HG02970 (cell line): Measurements from ENCODE around the gene DCAF4.
"Not testable (repeated sequence)": the region's sequence is repeated elsewhere in the genome, so short reads cannot be mapped to it uniquely, and the experiment has no call there.

Experiments
- ATAC-seq: cut with Tn5 transposase; IDR thresholded peaks from one replicate; pipeline ENCODE4 v1.9.1; 2021; ENCODE audit warnings: mild to moderate bottlenecking, moderate library complexity, moderate number of reproducible peaks; ENCODE audit not compliant: unreplicated experiment, low FRiP score

The DCAF4 gene

DNA sequence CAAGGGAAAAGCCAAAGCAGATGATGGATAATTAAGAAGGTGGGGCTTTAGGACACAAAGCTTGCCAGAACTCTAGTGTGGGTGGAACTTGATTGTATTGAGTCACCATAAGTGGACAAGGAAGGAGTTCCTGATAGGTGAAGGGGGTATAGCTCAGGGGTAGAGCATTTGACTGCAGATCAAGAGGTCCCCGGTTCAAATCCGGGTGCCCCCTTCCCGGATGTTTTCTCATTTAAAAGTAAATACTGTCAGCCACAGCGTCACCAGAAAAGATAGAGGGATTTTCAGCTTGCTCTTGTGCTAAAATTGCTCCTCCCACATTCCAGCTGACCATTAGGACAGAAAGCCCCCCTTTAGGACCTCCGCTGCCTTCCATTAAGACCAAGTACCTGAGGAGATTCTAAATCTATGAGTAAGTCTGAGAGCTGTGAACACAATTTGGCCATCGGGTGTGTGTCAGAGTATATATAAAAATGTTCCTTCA lies 36.6 kb downstream of the DCAF4 start:
- ATAC-seq, result no peak

DNA sequence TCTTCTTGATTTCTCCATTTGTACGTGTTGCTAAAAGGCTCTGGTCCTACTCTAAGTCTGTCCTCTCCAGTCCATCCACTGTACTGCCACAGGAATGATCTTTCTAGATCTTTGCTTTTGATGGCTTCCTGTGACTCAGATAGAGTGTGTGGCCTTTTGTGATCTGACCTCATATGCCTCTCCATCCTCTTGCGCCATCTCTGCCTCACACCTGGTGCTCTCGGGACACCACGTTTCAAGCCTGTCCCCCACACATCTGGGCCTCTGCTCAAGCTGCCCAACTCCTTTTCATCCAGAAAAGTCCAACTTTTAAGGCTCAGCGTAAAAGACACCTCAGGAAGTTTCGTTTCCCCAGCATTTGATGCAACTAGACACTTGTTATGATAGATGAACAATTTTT lies 39.0 kb downstream of the DCAF4 start:
- no peak for ATAC-seq

DNA sequence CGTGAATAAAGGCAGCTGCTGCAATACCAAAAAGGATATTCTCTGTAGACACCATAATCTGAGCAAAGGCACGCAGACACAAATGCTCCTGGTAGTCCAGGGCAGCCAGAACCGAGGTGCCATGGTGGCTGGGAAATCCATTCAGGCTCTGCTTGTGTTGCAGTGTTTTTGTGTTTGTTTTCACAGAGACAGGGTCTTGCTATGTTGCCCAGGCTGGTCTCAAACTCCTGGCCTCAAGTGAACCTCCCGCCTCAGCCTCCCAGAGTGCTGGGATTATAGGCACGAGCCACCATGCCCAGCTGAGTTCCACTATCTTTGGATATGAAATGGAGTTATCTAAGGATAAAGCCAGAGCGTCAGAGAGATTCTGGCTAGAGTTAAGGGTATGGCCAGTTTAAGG lies 39.8 kb downstream of the DCAF4 start:
- ATAC-seq, result no peak

DNA sequence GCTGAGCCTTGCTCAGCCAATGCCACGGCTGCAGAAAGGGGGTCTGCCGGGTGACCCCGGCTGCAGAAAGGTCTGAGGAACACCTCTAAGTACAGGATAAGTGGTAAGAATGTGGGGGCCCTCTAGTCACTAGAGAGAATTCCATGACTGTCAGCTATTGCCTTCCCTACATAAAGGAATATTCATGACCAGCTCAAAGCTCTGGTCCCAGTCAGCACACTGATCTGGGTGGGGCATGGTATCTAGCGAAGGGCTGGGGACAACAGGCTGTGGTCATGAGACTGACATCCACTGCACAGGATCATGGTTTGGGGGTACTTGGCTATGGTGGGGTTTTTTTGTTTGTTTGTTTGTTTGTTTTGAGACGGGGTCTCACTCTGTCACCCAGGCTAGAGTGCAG lies 42.1 kb downstream of the DCAF4 start:
- no peak for ATAC-seq

DNA sequence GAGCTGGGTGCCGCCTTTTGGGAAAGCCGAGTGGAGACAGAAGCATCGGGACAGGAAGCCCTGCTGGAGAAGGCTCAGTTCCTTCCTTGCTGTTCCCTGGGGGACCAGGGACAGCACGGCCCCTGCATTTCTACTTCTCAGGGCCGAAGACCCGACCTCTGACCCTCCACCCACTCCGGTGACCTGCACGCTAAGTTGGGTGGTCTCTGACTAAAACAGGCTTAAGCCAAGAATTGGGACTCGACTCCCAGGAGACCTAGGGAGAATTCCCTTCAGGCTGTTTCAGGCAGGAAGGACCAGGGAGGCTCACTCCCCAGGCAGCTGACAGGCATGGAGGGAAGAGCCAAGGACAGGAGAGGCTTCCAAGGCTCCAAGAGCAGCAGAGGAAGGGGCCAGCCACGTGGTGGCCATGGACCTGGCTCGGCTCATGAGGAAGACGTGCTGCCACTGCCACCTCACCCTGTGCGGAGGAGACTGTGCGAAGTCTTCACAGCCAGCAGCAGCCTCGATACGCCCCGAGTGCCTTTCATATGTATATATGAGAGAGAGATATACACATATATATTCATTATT lies 43.9 kb downstream of the DCAF4 start:
- ATAC-seq, result no peak

DNA sequence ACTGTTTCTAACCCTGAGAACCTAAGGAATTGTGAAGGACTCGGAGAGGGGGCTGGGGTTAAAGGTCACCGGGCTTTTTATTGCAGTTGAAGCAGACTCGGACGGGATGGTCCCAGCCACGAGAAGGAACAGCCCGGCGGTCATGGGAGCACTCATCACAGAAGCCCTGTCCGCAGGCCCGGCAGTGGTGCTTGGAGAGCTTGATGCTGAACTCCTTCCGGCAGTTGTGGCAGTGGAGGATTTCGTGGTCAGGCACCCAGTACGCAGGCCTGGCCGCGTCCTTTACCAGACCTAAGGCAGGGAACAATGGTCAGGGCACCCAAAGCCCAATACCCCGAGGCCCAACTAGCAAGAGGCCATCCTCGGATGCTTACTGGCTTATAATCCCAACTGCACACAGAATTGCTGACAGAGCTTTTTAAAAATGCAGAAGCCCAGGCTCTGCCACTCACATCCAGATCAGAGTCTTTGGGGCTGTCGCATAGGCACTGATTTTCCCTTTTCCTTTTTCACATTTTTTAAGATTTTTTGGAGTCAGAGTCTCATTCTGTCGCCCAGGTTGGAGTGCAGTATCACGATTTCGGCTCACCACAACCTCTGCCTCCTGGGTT lies 44.7 kb downstream of the DCAF4 start:
- no peak for ATAC-seq

DNA sequence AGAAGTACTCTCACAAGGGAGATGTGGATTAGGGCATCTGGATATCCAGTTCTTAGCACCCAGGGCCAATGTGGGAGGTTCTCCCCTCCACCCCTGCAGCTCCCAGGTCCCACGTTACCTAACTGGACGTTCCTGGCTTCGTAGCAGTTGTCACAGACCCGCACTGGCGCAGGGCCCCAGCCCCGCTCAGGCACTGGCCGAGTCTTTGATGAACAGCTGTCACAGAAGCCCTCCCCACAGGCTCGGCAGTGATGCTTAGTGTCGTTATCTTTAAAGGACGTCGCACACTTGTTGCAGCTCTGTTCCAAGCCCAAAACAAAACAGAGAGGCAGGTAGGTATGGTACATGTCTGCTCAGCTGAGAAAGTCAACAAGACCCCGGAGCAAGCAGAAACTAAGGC lies 48.4 kb downstream of the DCAF4 start:
- ATAC-seq, result no peak

DNA sequence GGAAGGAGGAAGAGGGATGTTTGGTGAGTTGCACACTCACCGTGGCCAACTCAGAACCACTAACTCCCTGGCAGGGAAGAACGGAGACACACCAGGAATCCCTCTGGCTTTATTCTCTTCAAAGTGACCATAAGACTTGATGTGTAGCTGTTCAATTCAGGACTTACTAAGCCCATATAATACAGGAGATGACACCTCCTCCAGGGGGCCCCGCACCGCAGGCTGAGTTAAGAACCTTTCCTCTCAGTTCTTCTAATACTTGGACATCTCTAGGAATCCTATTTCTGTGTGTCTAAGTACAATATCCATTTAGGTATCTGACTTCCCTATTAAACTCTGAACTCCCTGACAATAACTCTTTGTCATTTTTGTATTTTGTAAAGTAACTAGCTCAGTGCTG lies 49.5 kb downstream of the DCAF4 start:
- no peak for ATAC-seq

DNA sequence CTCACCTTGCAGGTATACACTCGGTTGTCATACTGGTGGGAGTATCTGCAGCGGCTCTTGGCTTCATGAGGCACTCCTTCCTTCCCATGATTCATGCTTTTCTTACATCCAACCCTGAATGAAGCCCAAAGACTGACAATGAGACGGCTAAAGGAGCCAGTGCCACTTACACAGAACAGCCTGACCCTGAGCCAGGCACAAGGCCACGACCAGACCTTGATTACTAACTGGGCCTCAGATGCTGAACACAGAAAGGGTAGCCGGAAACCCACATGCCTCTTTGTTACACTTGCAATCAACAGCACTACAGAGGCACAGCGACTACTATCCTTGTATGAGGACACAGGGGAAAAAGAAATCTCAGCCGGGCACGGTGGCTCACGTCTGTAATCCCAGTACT lies 52.6 kb downstream of the DCAF4 start:
- no peak for ATAC-seq

DNA sequence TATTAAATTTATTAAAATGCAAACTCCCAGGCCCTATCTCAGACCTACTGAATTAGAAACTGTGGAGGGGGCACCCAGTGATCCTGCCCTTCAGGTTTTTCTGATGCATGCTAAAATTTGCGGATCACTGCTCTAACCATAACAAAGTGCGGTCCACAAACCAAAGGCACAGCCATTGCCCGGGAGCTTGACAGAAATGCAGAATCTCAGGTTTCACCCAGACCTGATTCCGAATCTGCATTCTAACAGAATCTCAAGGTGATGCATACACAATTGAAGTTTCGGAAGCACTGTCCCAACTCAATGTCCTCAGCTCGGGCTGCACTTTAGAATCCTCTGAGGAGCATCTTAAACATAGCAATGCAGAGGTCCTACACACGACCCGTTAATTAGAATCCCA lies 54.6 kb downstream of the DCAF4 start:
- no peak for ATAC-seq

DNA sequence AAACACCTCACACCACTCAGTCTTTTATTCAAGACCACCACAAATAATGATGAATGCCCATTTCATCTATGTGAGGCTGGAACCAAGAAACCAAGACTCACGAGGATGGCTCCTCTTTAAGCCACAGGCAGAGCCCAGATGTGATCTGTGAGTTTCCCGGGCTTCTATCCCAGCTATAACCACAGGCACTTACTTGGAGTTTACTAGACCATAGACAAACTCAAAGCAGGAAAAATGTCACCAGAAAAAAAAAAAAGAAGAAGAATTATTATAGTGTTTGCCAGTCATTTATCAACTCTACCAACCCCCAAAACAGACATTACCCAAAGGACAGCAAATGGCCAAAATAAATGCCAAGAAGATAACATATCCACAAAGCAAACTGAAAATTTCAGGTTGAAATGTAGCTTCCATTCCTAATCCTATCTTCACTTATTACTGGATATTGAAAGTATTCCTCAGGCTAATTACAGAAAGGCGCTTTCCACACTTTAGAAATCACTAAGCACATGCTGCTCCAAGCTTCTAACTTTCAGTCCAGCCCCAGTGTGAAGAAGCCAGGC lies 56.0 kb downstream of the DCAF4 start:
- ATAC-seq, result no peak

DNA sequence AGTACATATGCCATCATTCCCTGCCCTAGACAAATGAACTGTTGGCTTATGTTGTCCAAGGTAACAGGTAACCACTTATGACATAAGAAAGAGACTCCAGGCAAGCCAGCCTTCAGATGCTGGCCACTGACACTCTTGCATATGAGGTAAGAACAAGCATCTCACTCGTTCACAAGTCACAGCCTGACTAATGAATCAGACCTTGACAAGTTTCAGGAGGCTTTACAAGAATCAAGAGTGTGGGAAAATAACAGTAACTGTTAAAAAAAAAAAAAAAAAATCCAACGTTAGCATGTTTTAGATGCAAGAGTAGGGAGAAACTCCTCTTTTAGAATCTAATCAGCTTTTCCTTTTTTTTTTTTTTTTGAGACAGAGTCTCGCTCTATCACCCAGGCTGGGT lies 60.0 kb downstream of the DCAF4 start:
- ATAC-seq, result no peak

DNA sequence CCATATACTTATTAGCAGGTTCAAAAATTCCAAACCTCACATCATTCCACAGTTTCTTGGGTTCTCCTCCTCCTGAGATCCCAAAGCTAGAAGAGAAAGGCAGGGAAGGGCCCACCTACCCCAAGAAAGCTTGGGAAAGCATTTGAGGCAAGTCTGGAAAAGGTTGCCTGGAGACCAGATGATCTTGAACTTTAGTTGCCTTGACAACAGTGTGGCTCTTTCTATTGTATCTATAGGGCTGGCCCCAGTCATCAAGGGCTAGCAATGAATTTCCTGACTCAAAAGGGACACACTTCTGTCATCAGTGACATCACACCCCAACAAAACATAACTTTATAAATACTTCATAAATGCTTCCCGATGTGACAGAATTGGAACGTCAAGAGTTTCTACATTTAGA lies 60.6 kb downstream of the DCAF4 start:
- no peak for ATAC-seq

DNA sequence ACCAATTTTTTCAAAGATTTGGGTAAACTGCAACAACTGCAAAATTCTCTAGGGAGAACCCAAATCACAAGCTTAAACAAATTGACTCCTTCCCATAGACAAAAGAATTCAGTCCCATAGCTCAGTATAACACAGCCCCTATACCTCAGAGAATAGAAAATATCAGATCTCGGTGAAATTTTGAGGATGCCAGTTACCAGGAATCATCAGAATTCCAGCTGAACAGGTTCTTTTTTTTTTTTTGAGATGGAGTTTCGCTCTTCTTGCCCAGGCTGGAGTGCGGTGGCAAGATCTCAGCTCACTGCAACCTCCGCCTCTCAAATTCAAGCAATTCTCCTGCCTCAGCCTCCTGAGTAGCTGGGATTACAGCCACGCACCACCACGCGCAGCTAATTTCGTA lies 63.9 kb downstream of the DCAF4 start:
- ATAC-seq, result no peak

DNA sequence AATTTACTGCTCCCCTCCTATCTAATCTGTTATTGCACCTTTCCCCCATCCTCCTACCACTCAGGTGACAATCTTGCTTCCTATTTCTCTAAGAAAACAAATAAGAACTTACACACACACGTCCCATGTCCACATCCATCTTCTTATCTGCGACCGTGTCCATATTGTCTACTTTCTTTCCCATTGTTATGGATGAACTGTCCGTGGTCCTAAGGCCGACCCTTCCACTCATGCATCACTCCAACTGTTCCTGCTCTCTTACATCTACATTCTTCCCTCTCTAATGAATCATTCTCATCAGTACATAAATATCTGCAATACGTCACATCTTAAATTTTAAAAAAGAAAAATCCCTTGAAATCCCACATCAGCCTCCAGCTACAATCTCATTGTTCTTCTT lies 70.7 kb downstream of the DCAF4 start:
- ATAC-seq, result no peak

DNA sequence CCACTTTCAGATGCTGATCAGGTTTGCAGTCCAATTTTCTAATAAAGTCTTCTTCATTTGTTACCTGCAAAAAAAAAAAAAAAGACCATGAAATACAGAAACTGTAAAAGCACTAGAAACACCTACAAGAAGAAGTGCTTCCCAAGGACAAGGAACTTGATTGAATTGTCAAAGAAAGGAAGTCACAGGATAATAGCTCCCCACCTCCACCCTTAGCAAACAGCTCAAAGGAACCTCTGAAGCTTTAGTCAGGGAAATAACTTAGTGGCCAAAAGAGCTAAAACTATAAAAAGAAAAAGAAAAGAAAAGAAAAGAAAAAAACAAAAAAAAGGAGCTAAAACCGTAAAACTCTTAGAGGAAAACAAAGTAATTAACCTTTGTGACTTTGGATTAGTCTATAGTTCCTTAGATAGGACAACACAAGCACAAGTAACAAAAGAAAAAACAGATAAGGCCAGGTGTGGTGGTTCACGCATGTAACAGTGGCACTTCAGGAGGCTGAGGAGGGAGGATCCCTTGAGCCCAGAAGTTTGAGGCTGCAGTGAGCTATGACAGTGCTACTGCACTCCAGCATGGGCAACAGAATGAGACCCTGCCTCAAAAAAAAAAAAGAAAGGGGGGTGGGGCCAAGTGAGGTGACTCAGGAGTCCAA lies 72.1 kb downstream of the DCAF4 start:
- no peak for ATAC-seq

DNA sequence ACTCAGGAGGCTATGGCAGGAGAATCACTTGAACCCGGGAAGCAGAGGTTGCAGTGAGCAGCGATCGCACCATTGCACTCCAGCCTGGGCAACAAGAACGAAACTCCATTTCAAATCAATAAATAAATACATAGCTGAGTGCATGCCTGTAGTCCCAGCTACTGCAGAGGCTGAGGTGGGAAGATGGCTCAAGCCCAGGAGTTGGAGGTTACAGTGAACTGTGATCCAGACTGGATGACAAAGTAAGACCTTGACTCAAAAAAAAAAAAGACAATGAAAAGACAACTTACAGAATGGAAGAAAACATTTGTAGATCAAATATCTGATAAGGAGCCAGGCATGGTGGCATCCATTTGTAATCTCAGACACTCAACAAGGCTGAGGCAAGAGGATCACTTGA lies 73.1 kb downstream of the DCAF4 start:
- no peak for ATAC-seq

DNA sequence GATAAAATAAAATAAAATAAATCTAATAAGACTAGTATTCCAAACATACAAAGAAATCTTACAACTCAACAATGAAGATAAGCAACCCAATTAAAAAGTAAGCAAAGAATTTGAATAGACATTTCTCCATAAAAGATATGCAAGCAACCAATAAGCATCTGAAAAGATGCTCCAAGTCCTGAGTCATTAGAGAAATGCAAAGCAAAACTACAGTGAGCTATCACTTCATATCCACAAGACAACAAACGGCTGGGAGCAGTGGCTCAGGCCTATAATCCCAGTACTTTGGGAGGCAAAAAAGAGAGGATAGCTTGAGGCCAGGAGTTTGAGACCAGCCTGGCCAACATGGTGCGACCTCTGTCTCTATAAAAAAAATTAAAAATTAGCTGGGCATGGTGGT lies 73.8 kb downstream of the DCAF4 start:
- no peak for ATAC-seq

DNA sequence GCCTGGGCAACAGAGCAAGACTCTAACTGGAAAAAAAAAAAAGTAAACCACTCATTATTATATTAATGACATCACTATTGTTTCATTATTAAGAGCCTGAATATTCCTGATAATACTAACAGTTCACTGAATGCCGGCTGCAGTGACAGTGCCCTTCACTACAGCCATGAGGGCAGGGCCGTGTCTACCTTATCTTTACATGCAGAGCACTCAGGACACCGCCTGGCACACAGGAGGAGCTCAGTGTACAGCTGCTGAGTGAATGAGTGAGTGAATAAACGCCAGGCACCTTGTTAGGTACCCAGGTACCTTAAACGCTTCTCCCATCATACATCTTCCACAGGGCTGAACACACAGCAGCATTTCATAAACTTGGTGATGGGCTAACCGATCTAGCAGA lies 77.4 kb downstream of the DCAF4 start:
- ATAC-seq, result no peak

DNA sequence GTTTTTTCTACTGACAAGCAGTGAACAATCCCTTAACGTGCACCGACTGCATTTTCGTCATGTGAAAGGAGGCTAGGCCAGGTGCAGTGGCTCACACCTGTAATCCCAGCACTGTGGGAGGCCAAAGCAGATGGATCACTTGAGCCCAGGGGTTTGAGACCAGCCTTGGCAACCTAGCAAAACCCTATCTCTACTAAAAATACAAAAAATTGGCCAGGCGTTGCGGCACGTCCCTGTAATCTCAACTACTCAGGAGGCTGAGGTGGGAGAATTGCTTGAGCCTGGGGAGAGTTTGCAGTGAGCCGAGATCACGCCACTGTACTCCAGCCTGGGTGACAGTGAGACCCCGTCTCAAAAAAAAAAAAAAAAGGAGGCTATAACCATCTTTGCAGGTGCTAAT lies 78.4 kb downstream of the DCAF4 start:
- not testable (repeated sequence) for ATAC-seq

DNA sequence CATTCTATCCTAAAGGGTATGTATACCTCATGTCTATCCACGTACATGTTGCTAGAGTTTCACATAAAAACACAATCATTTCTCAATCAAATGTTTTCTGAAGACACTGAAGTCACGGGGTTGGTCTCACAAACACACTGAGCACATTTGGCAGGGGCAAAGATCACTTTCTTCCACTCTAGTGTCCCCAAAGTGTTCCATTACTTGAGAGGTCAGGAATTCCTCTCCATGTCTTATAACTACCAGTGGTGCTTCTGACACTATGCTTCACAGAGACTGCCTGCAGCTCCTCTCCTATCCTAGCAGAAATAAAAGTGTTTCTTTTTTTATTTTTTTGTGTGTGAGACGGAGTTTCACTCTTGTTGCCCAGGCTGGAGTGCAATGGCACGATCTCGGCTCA lies 81.6 kb downstream of the DCAF4 start:
- no peak for ATAC-seq

DNA sequence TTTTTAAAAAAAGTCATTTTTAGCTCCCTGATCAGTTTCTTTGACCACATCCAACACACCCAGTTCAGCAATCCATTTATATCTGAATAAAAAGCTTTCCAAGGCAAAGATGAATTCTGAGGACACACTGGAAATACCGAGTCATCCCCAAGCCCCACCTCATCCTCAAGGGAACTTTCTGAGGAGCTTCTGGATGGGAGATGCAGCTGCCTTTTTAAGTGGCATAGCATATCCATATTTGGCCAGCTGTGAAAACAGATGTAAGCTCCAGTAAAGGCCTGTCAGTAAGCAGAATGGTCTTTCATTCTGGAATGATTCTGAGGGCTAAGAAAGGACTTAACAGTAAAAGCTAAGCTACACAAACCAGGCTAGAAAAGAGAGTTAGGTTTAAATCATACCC lies 82.2 kb downstream of the DCAF4 start:
- no peak for ATAC-seq
